HEK293 (cell line): ENCODE measurements around the gene SUGP2.
A peak's percentile ranks its signal among the peaks of the same experiment; 100 is the strongest.

Source experiments
- GFI1B ChIP-seq: fragments of 450-650 bp; formaldehyde crosslinking; IDR thresholded peaks from 2 replicates; pipeline ENCODE4 v1.5.1; 2016; ENCODE audit warnings: missing biosample characterization, missing genetic modification characterization
- GLI2 ChIP-seq: fragments of 450-650 bp; formaldehyde crosslinking; IDR thresholded peaks from 2 replicates; pipeline ENCODE4; 2017; ENCODE audit warnings: missing biosample characterization, missing genetic modification characterization, low read depth, borderline replicate concordance
- KLF1 ChIP-seq: fragments of 450-650 bp; formaldehyde crosslinking; IDR thresholded peaks from 2 replicates; pipeline ENCODE4 v1.5.1; 2016; ENCODE audit warnings: missing biosample characterization, missing genetic modification characterization
- KLF9 ChIP-seq: fragments of 450-650 bp; formaldehyde crosslinking; IDR thresholded peaks from 2 replicates; pipeline ENCODE4 v1.5.1; 2016; ENCODE audit warnings: missing biosample characterization, missing genetic modification characterization, low read depth
- MEIS1 ChIP-seq: sonication (generic); formaldehyde crosslinking; IDR thresholded peaks from 2 replicates; pipeline ENCODE4 v1.8.1; 2022; ENCODE audit warnings: missing genetic modification reagents, mild to moderate bottlenecking, borderline replicate concordance
- SALL2 ChIP-seq: fragments of 450-650 bp; formaldehyde crosslinking; IDR thresholded peaks from 2 replicates; pipeline ENCODE4 v1.5.0; 2017; ENCODE audit warnings: missing biosample characterization, mild to moderate bottlenecking, missing genetic modification characterization, borderline replicate concordance
- SCRT2 ChIP-seq: fragments of 450-650 bp; formaldehyde crosslinking; IDR thresholded peaks from 2 replicates; pipeline ENCODE4 v1.5.1; 2016; ENCODE audit warnings: missing biosample characterization, missing genetic modification characterization
- TCF7L2 ChIP-seq: IDR thresholded peaks from 2 replicates; pipeline ENCODE4 v1.6.1; 2011; ENCODE audit warnings: low read depth, mild to moderate bottlenecking, inconsistent platforms, low read length, moderate library complexity, borderline replicate concordance
- TRIM28 ChIP-seq: IDR thresholded peaks from 2 replicates; pipeline ENCODE4 v1.6.1; 2011; ENCODE audit warnings: low read length, control low read depth, borderline replicate concordance
- ZBTB20 ChIP-seq: fragments of 450-650 bp; formaldehyde crosslinking; IDR thresholded peaks from 2 replicates; pipeline ENCODE4 v1.5.1; 2016; ENCODE audit warnings: missing biosample characterization, missing genetic modification characterization
- ZBTB48 ChIP-seq: fragments of 450-650 bp; formaldehyde crosslinking; IDR thresholded peaks from 2 replicates; pipeline ENCODE4 v1.5.1; 2016; ENCODE audit warnings: missing biosample characterization, missing genetic modification characterization
- ZBTB8A ChIP-seq: fragments of 450-650 bp; formaldehyde crosslinking; IDR thresholded peaks from 2 replicates; pipeline ENCODE4 v1.5.1; 2016; ENCODE audit warnings: missing biosample characterization, missing genetic modification characterization
- ZFHX2 ChIP-seq: fragments of 450-650 bp; formaldehyde crosslinking; conservative IDR thresholded peaks from 2 replicates; pipeline ENCODE4 v1.5.1; 2016; ENCODE audit warnings: missing biosample characterization, missing genetic modification characterization
- ZFP37 ChIP-seq: fragments of 450-650 bp; formaldehyde crosslinking; IDR thresholded peaks from 2 replicates; pipeline ENCODE4 v1.5.1; 2016; ENCODE audit warnings: missing biosample characterization, missing genetic modification characterization
- ZNF112 ChIP-seq: fragments of 450-650 bp; formaldehyde crosslinking; IDR thresholded peaks from 2 replicates; pipeline ENCODE4 v1.5.0; 2017; ENCODE audit warnings: missing biosample characterization, missing genetic modification characterization
- ZNF211 ChIP-seq: fragments of 450-650 bp; formaldehyde crosslinking; IDR thresholded peaks from 2 replicates; pipeline ENCODE4 v1.5.1; 2016; ENCODE audit warnings: low read depth, missing biosample characterization, missing genetic modification characterization
- ZNF239 ChIP-seq: fragments of 450-650 bp; formaldehyde crosslinking; IDR thresholded peaks from 2 replicates; pipeline ENCODE4 v1.5.1; 2016; ENCODE audit warnings: missing biosample characterization, missing genetic modification characterization
- ZNF248 ChIP-seq: fragments of 450-650 bp; formaldehyde crosslinking; IDR thresholded peaks from 2 replicates; pipeline ENCODE4 v1.5.1; 2017; ENCODE audit warnings: missing biosample characterization, missing genetic modification characterization
- ZNF274 ChIP-seq, 2 experiments: fragments of 200-500 bp in 1 of 2; fragments of 450-650 bp in 1 of 2; sonication (Bioruptor generic) in 1 of 2; formaldehyde crosslinking in 1 of 2; IDR thresholded peaks; 2 replicates each; pipeline versions ENCODE4 v1.5.1 to v1.6.1; 2014 to 2016; ENCODE audit warnings: borderline replicate concordance in 1 of 2, inconsistent platforms in 1 of 2, low read length in 1 of 2, missing biosample characterization in 1 of 2, missing genetic modification characterization in 1 of 2
- ZNF416 ChIP-seq: fragments of 450-650 bp; formaldehyde crosslinking; IDR thresholded peaks from 2 replicates; pipeline ENCODE4 v1.5.1; 2016; ENCODE audit warnings: missing biosample characterization, missing genetic modification characterization
- ZNF433 ChIP-seq: fragments of 450-650 bp; formaldehyde crosslinking; IDR thresholded peaks from 2 replicates; pipeline ENCODE4 v1.5.1; 2016; ENCODE audit warnings: missing biosample characterization, missing genetic modification characterization, low read depth
- ZNF544 ChIP-seq: fragments of 450-650 bp; formaldehyde crosslinking; IDR thresholded peaks from 2 replicates; pipeline ENCODE4 v1.5.0; 2017; ENCODE audit warnings: missing biosample characterization, missing genetic modification characterization
- ZNF548 ChIP-seq: fragments of 450-650 bp; formaldehyde crosslinking; IDR thresholded peaks from 2 replicates; pipeline ENCODE4 v1.5.1; 2016; ENCODE audit warnings: missing biosample characterization, missing genetic modification characterization
- ZNF585B ChIP-seq: fragments of 450-650 bp; formaldehyde crosslinking; IDR thresholded peaks from 2 replicates; pipeline ENCODE4 v1.5.1; 2016; ENCODE audit warnings: missing biosample characterization, missing genetic modification characterization
- ZNF623 ChIP-seq: fragments of 450-650 bp; formaldehyde crosslinking; IDR thresholded peaks from 2 replicates; pipeline ENCODE4 v1.5.1; 2016; ENCODE audit warnings: missing biosample characterization, missing genetic modification characterization
- ZNF624 ChIP-seq: fragments of 450-650 bp; formaldehyde crosslinking; IDR thresholded peaks from 2 replicates; pipeline ENCODE4 v1.5.1; 2017; ENCODE audit warnings: missing biosample characterization, missing genetic modification characterization
- ZNF777 ChIP-seq: fragments of 450-650 bp; formaldehyde crosslinking; IDR thresholded peaks from 2 replicates; pipeline ENCODE4 v1.5.1; 2017; ENCODE audit warnings: missing biosample characterization, missing genetic modification characterization, borderline replicate concordance
- ZSCAN30 ChIP-seq: fragments of 450-650 bp; IDR thresholded peaks from 2 replicates; pipeline ENCODE4 v1.5.1; 2018; ENCODE audit warnings: missing biosample characterization, mild to moderate bottlenecking, missing genetic modification characterization, moderate library complexity
- TF ChIP-seq, protein P1 (sequence below): fragments of 450-650 bp; formaldehyde crosslinking; IDR thresholded peaks from 2 replicates; pipeline ENCODE4 v1.5.1; 2016; ENCODE audit warnings: missing biosample characterization, missing genetic modification characterization
- TF ChIP-seq, protein P2 (sequence below): fragments of 450-650 bp; formaldehyde crosslinking; IDR thresholded peaks from 2 replicates; pipeline ENCODE4 v1.5.1; 2016; ENCODE audit warnings: missing biosample characterization, missing genetic modification characterization
- TF ChIP-seq, protein P3 (sequence below): fragments of 450-650 bp; formaldehyde crosslinking; IDR thresholded peaks from 2 replicates; pipeline ENCODE4 v1.5.1; 2017; ENCODE audit warnings: missing biosample characterization, missing genetic modification characterization
- TF ChIP-seq, protein P4 (sequence below): fragments of 450-650 bp; formaldehyde crosslinking; IDR thresholded peaks from 2 replicates; pipeline ENCODE4 v1.5.1; 2016; ENCODE audit warnings: missing biosample characterization, missing genetic modification characterization
- TF ChIP-seq, protein P5 (sequence below): fragments of 450-650 bp; formaldehyde crosslinking; IDR thresholded peaks from 2 replicates; pipeline ENCODE4 v1.5.1; 2017; ENCODE audit warnings: missing biosample characterization, missing genetic modification characterization

Gene SUGP2

DNA sequence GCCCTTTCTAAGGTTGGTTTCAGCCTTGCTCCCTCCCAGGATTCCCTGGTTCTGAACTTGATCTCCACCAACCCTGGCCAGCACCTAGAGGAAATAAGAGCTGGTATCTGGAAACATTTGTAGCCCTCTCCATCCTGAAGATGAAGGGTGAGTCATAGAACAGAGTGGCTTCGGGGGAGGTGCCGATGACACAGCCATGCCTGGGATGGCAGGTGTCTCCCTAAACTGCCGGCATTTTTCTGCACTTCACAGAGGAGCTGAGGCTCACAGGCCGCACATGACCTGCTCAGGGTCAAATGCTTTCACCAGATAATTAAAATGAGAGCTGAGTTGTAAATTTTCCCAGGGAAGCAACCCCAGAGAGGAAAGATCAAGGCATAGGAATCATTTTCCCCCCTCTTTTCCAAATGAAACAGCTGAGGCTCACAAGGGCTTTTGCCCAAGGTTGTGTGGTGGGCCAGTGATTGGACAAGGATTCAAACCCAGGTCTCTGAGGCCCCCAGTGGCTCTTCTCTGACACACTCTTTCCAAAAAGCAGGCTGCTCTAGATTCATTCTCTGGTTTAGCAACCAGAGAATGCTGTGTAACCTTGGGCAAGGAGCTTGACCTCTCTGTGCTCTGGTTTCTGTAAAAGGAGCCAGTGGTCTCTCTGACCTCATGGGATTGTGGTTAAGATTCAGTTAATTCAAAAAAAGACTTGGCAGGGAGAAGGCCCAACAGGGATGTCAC is 29.3 kb upstream of the SUGP2 start (continued):
- TF ChIP-seq ZFP37 (tag by site-specific recombination) (no peak), ZFHX2 (tag by site-specific recombination) (no peak), ZBTB48 (tag by site-specific recombination) (no peak), TCF7L2 (no peak), ZNF416 (no peak), MEIS1 (CRISPR knock-in tag) (no peak), ZNF623 (tag by site-specific recombination) (no peak), ZNF112 (tag by site-specific recombination) (no peak), SCRT2 (tag by site-specific recombination) (no peak), ZNF433 (tag by site-specific recombination) (no peak), GFI1B (tag by site-specific recombination) (no peak), ZNF777 (tag by site-specific recombination) (no peak), KLF9 (no peak), ZNF544 (tag by site-specific recombination) (no peak), ZSCAN30 (no peak), ZNF239 (tag by site-specific recombination) (no peak), ZNF585B (tag by site-specific recombination) (no peak), ZNF211 (no peak), ZNF248 (no peak), SALL2 (tag by site-specific recombination) (no peak), TRIM28 (no peak), ZBTB8A (tag by site-specific recombination) (no peak), ZNF548 (no peak), ZNF274 (IDR thresholded peaks at IDR 0.05; ENCODE audit: low read length) (no peak), ZNF274 (tag by site-specific recombination; IDR thresholded peaks at IDR 0.05; ENCODE audit: borderline replicate concordance) (no peak), ZNF624 (tag by site-specific recombination) (no peak), KLF1 (tag by site-specific recombination) (no peak), ZBTB20 (tag by site-specific recombination) (no peak), GLI2 (no peak)
- TF ChIP-seq, protein P1, sequence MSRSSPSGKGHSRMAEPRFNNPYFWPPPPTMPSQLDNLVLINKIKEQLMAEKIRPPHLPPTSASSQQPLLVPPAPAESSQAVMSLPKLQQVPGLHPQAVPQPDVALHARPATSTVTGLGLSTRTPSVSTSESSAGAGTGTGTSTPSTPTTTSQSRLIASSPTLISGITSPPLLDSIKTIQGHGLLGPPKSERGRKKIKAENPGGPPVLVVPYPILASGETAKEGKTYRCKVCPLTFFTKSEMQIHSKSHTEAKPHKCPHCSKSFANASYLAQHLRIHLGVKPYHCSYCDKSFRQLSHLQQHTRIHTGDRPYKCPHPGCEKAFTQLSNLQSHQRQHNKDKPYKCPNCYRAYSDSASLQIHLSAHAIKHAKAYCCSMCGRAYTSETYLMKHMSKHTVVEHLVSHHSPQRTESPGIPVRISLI (tag by site-specific recombination), result no peak
- TF ChIP-seq, protein P2, sequence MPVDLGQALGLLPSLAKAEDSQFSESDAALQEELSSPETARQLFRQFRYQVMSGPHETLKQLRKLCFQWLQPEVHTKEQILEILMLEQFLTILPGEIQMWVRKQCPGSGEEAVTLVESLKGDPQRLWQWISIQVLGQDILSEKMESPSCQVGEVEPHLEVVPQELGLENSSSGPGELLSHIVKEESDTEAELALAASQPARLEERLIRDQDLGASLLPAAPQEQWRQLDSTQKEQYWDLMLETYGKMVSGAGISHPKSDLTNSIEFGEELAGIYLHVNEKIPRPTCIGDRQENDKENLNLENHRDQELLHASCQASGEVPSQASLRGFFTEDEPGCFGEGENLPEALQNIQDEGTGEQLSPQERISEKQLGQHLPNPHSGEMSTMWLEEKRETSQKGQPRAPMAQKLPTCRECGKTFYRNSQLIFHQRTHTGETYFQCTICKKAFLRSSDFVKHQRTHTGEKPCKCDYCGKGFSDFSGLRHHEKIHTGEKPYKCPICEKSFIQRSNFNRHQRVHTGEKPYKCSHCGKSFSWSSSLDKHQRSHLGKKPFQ (tag by site-specific recombination), result no peak
- TF ChIP-seq, protein P3, sequence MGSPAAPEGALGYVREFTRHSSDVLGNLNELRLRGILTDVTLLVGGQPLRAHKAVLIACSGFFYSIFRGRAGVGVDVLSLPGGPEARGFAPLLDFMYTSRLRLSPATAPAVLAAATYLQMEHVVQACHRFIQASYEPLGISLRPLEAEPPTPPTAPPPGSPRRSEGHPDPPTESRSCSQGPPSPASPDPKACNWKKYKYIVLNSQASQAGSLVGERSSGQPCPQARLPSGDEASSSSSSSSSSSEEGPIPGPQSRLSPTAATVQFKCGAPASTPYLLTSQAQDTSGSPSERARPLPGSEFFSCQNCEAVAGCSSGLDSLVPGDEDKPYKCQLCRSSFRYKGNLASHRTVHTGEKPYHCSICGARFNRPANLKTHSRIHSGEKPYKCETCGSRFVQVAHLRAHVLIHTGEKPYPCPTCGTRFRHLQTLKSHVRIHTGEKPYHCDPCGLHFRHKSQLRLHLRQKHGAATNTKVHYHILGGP (tag by site-specific recombination), result no peak
- TF ChIP-seq, protein P4, sequence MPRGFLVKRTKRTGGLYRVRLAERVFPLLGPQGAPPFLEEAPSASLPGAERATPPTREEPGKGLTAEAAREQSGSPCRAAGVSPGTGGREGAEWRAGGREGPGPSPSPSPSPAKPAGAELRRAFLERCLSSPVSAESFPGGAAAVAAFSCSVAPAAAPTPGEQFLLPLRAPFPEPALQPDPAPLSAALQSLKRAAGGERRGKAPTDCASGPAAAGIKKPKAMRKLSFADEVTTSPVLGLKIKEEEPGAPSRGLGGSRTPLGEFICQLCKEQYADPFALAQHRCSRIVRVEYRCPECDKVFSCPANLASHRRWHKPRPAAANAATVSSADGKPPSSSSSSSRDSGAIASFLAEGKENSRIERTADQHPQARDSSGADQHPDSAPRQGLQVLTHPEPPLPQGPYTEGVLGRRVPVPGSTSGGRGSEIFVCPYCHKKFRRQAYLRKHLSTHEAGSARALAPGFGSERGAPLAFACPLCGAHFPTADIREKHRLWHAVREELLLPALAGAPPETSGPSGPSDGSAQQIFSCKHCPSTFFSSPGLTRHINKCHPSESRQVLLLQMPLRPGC (tag by site-specific recombination), result peak; percentile 68
- TF ChIP-seq, protein P5, sequence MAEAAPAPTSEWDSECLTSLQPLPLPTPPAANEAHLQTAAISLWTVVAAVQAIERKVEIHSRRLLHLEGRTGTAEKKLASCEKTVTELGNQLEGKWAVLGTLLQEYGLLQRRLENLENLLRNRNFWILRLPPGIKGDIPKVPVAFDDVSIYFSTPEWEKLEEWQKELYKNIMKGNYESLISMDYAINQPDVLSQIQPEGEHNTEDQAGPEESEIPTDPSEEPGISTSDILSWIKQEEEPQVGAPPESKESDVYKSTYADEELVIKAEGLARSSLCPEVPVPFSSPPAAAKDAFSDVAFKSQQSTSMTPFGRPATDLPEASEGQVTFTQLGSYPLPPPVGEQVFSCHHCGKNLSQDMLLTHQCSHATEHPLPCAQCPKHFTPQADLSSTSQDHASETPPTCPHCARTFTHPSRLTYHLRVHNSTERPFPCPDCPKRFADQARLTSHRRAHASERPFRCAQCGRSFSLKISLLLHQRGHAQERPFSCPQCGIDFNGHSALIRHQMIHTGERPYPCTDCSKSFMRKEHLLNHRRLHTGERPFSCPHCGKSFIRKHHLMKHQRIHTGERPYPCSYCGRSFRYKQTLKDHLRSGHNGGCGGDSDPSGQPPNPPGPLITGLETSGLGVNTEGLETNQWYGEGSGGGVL (tag by site-specific recombination), result 0 out of 2 replicates have a peak, but pooled peaks have one; percentile 10
